Pons (tissue), 1 donor: ENCODE measurements around the gene CCL13.

Source experiments
- DNase-seq: peaks from one replicate; pipeline ENCODE4 v3.0.0-alpha.2; 2016; ENCODE audit warnings: low spot score

Gene CCL13

DNA sequence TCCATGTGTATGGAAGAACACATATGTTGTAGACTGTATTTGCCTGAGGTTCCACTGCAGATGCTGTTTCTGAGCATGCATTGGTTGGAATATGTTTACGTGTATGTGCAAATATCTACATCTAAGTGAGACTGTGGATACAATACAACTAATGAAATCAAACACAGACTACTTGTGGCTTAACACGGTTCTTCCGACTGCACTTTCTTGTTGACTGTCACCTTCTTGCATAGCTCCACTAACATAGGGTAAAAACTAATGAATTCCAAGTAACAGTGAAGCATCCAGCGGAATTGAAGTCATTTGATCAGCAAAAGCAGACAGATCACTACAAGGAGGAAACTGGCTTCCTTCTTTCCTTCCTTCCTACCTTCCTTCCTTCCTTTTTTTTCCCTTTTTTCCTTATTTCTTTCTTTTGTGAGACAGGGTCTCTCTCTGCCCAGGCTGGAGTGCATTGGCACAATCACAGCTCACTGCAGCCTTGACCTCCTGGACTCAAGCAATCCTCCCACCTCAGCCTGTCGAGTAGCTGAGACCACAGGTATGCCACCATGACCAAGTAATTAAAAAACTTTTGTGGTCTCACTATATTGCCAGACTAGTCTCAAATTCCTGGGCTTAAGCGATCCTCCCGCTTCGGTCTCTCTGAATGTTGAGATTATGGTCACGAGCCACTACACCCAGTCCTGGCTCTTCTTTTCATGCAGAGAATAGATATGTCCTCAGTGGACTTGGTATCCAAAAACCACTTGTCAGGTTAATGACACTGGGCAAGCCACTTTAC, 28.7 kb downstream of the CCL13 start:
- DNase-seq, result no peak

DNA sequence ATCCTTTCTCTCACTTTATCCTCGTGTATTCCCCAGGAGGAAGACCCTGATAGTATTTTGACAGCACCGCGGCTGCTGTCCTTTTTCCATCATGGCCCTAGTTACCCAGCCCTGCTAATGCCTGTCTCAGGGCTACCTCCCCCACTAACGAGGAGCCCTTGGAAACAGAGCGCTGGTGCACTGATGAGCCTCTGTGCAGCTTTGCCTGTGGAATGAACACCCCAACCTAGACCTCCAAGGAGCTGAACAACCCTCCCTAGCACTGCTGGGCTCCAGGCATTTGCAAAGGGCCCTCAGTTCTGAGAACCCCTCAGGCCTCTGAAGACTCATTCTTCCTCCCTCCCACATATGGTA, 30.0 kb downstream of the CCL13 start:
- no peak for DNase-seq

DNA sequence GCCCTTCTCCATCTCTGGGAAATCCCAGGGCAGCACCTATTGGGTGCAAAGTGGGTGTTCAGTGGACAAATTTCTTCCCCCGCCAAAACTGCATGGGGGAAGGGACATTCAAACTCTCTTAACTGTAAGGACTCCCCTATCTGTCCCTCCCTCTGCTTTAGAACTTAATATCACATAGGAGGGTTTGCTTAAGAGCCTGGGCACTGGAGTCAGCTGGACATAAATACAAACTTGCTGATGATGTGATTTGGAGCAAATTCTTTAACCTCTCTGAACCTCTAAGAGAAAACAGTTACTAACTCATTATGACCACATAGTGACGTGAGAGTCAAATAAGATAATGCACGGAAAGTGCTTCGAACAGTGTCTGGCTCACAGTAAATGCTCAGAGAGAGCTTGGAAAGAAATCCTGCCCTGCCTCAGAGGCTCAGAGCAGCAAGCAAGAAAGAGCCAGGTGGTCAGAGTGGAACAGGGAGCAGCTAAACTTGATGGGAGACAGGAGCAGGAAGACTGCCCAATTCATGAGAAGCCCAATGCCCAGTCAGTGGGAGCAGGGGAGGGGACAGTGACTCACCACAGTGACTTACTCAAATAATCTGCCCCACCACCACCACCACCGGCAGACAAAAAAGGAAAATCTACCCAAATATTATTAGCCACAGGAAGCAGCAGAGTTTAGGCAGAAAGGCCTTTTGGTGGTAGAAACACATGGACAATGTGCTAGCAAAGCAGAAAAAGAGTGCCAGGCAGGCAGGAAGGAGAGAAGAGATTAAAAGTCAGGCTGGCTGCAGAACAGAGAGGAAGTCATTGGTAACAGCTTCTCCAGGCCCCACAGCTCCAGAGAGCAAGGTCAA, 30.6 kb downstream of the CCL13 start:
- DNase-seq, result peak; percentile 78

DNA sequence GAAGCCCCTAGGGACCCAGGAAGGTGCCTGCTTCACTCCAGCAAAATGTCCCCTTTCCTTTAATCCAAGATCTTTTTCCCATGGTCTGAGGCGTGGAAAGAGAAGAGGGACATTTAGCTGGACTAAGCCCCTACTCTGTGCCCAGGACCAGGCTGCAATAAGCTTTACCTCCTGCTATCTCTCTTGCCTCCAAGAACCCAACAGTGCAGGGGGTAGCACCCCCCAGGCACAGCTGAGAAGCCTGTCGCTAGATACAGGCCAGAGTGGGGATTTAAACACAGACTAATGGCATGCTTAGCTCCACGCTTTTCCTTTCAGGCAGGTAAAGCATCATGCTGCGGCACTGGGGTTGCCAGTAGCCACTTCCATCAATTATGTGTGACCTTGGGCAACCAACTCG, 31.3 kb downstream of the CCL13 start:
- DNase-seq, result no peak

DNA sequence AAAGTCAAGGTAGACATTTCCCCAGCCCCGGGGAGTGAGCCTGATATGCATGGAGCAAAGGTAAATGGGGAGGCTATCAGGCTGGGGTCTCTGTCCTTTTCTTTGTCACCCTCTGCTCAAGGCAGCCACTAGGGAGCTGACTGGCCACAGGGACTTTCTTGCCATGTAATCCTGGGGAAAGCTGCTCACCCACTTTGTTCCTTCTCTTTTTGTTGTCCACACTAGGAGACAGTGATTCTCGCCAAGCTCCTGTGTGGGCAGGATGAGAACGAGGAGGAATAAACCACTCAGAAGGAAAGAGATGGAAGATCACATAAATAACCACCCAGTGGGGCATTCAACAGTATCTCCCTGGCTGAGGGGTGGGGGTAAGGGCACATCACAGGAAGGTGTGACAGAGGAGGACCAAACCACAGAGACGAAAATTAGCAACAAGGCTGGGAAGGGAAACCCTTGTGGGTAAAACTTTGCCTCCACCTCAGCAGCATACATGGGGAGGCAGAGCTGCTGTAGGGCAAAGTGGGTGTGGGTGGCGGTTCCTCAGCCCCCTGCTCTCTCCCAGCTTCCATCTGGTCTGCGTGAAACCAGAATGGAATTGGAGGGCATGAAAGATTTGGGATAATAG, 33.0 kb downstream of the CCL13 start:
- no peak for DNase-seq

DNA sequence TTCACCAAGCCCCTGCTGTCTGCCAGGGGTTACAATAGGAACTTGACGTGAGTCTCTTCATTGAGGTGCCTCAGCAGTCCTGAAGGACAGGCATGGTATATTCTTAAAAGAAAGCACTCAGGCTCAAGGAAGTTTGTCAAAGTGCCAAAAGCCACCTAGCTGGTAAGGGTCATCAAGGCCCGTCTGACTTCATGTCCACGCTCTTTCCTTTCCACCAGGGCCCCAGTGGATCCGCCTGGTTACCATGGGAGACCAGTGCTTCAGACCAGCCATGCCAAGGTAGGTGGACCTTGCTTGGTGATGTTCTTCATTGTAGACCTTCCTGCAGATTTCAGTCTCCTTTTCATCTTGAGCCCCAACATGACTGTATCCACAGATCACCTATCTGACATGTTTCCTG, 34.4 kb downstream of the CCL13 start:
- DNase-seq, result no peak

DNA sequence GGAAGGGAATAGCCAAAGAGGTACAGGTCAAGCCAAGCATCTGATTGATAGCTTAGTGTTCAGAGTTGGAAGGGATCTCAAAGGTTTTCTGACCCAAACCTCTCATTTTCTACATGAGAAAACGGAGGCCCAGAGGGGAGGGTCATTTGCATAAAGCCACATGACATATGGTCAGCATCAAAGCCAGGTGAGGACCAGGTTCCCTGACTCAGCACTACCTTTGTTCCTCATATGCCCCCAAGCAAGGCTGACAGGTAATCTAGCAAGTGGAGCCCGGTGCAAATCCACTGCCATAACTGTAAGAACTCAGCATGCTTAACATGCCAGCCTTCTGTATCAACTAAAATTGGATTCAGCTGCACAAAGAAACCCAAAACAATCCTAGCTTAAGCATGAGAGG, 35.0 kb downstream of the CCL13 start:
- DNase-seq, result no peak

DNA sequence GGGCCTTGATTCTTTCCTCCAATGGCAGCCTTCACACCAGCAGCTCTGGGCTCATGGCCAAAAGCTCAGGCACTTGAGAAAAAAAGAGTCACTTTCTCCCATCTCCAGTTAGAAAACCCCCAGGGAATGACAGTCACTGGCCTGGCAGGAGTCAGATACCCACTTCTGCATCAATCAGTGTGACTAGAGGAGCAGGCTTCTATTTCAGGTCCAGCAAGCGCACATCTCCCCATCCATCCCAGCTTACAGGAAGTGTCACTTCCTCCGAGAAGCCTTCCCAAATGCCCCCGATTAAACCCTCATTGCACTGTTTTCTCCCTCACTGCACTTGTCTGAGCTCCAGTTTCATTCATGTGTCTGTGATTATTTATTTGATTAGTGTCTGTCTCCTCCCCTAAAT, 37.1 kb downstream of the CCL13 start:
- DNase-seq, result no peak

DNA sequence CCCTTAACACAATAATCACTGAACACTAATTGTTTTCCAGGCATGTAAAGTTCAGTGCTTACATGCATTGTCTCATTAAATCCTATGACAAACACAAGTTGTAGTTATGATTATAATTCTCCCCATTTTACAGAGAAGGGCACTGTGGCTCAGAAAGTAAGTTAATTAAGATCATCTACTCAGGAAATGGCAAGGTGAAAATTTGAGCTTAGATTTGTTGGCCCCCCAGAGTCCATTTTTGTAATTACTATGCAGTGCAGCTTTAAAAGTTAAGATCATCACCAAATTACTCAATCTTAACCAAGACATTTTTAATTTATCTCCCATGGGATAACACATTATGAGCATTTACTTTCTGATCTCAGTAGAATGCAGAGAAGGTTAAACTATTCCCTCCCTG, 41.0 kb downstream of the CCL13 start:
- no peak for DNase-seq

DNA sequence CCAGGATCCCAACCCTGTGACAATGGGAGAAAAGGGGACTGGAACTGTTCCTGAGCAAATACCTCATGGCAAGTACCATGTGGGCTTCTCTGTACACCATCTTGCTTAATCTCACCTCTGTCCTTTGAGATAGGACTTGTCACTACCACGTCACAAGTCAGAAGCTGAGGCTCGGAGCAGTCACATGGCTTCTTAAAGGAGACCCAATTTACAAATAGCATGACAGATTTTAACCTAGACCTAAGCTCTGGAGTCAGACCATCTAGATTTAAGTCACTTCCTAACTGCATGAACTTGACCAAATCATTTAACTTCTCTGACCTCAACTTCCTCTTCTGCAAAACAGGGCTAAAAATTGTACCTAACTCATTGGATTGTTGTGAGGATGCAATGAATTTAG, 42.7 kb downstream of the CCL13 start:
- DNase-seq, result peak; percentile 83

DNA sequence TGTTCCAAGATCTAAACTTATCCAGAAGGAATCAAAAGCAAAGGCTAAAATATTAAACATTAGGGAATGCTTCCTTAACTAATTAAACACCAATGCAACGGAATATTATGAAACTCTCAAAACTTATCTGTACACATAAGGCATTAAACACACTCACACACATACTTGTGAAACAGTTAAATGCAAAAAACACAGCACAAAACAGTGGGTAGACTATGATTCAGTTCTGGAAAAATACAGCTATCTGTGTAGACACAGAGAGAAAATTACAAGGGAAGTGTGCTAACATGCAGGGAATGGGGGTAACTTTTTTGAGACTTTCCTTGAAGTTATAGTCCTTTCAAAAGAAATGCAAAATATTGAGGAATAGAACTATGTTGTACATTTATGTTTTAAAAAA, 43.4 kb downstream of the CCL13 start:
- DNase-seq, result no peak

DNA sequence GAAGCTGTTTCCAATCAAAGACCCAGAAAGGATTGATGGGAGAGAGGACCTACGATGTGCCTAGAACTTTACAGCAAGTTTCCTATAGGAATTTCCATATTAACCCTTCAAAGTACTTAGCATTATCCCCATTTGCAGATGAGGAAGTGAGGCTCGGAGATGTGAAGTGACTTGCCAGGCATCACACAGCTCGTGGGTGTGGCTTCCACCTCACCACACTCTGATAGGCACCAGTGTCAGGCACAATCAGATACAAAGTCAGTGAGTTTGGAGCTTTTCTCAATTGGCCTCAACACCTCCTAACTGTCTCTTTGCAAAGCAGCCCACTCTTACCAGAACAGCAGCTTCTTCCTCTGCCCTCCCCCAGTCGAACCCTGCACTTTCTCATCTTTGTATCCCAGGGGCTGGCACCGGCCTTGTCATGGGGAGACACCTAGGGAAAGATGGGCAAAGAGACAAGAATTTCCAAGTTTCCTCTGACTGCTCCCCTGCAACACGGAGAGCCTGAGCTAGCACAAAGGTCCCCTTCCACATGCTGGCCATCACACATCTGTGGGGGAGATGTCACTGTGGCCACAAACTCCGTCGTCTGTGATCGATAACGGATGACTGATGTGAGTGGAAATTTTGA, 44.1 kb downstream of the CCL13 start:
- no peak for DNase-seq

DNA sequence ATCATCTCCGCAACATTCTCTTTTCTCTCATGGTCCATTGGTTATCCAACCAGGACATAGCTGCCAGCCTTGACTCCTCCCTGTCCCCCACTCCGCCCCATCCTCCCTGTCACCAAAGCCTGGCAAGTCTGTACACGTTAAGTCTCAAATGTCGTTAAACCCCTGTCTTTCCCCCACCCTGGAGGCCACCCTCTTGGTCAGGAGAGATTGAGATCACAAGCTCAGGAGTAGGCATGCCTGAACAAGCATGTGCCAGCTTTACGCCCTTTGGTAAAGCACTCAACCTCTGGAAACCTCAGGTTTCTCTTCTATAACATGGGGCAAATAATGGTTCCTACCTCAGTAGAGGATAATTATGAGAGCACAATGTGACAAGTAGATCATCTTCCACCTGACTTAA, 44.9 kb downstream of the CCL13 start:
- DNase-seq, result no peak

DNA sequence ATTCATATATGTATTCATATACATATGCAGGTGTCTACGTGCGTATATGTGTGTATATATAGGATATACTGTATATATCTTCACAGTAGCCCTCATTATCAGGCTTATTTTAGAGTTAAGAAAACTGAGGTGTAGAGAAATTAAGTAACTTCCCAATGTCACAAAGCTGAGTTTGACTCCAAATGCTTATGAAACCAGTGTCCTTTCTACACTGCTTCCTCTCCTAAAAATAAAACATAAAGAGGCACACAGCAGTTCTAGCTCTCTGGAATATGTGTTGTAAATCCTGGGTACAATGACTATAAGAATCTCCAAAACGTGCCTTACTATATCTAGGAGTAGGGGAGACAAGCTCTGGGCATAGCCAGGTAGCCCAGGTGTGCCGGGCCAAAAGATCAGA, 46.7 kb downstream of the CCL13 start:
- peak; percentile 17 for DNase-seq

DNA sequence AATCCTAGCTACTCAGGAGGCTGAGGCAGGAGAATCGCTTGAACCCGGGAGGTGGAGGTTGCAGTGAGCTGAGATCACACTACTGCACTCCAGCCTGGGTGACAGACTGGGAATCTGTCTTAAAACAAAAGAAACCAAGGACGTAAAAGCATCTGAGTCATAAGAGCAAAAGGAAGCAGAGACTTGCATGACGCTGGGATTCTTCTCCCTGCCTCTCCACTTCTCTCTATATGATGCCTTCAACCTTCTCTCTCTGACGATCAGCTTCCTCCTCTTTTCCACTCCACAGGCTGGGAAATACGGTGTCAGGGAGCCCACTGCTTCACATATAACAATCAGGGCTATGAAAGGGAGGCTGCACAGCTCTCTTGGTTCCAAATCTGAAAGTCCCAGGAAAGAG, 49.9 kb downstream of the CCL13 start:
- no peak for DNase-seq
